CMK (cell line): ENCODE measurements around the gene LOC128125822.

ENCODE experiments used
- DNase-seq: peaks from one replicate; pipeline ENCODE4 v3.0.0-alpha.2; 2010; ENCODE audit warnings: low read depth

LOC128125822 gene

DNA sequence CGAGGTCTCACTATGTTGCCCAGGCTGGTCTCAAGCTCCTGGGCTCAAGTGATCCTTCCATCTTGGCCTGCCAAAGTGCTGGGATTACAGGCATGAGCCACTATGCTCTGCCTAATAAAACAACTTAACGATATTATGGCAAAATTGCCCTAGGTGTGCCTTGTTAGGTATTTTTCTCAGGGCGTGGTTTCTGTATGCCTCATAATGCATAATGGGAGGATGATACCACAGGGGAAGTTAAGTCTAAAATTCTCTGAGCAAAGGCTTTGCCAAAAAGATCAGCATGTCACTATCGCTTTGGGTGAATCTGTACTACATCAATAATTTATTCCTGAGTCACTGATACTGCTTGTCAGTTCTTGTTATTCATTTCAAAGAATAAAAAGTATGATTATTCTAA, 15.9 kb upstream of the LOC128125822 start:
- DNase-seq: no peak

DNA sequence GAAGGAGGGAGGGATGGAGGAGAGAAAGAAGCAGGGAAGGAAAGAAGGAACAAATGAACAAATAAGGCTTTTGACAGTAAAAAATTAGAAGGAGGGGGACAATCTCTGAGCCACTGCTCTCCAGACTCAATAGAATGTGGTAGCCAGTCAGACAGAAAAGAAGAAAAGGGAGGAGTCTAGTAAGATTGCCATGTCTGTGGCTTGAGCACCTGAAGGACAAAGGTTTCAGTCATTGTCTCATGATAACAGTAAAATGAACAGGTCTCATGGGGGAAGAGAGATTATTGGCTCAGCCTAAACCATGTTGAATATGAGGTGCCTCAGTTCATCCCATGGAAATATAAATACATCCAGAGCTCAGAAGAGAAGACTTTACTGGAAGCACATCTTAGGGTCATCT, 14.0 kb upstream of the LOC128125822 start:
- DNase-seq: no peak

- DNase-seq: no peak
Observed at GRCh38 chr6:63560801-63561287, 11.4 kb upstream of the LOC128125822 start.

DNA sequence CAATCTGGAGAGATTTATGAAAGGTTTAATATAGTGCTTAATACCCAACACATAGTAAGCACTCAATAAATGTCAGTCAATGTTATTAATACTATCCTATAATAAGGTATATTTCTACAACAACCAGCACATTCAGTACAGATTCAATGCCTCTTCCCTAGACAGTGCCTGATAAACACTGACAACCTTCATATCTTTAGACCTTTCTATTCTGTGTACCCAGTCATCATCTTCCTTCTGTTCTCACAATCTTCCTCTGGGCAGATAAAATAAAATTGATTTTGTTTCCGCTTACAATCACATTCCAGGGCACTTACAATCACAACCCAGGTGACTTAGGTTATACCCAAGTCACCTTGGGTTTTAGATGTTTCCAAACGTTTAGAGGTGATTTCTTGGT, 11.0 kb upstream of the LOC128125822 start:
- DNase-seq: no peak

DNA sequence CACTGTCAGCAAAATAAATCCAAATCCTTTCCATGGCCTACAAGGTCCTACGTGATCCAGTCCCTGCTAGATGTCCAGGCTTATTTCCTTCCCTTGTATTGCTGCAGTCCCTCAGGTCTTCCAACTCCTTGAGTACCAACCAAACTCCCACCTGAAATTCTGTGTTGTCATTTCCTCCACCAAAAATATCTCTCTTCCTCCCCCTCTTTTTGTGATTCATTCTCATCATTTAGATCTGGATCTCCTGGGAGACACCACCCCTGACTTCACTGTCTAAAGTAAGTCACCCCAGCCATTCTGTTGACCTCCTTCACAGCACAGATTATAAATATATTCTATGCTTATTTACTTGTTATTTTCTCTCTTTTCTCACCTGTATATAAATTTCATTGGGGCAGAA, 9.0 kb upstream of the LOC128125822 start:
- DNase-seq: no peak

- DNase-seq: no peak
Observed at GRCh38 chr6:63565058-63565726, 7.1 kb upstream of the LOC128125822 start.

DNA sequence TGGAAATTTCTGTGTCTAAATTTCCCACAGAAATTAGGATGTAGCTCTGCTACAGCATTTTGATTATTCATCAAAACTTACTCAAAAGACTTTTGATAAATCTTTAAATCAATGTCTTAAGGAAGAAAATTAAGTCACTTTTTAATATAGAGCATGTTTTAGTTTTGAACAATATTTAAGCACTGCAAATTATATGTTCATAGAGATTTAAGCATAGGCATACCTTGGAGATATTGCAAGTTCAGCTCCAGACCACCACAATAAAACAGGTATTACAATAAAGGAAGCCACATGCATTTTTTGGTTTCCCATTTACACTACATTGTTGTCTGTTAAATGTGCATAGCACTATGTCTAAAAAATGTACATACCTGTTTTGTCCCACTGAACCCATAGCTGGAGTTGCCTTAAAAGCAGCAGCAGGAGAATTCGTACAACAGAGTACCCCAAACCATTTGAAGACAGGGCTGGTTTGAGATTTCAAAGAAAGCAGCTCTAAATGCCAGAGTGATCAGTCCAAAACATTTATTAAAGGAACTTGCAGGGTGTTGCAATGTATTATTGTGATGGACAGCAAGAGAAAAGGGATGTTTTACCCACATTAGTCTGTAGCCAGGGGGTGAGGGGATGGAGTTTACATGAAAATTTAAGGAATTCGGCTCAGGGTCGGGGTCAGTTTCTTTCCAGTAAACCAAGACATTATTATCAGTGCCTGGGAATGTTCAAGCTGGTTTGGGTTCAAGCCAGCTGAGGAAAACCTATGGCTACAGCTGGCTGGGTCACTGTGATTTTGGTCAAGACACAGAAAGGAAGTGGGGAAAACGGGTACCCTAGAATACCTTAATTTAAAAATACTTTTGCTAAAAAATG, 6.3 kb upstream of the LOC128125822 start:
- no peak for DNase-seq

GRCh38 chr6:63567966-63568365, 4.3 kb upstream of the LOC128125822 start:
- no peak for DNase-seq

DNA sequence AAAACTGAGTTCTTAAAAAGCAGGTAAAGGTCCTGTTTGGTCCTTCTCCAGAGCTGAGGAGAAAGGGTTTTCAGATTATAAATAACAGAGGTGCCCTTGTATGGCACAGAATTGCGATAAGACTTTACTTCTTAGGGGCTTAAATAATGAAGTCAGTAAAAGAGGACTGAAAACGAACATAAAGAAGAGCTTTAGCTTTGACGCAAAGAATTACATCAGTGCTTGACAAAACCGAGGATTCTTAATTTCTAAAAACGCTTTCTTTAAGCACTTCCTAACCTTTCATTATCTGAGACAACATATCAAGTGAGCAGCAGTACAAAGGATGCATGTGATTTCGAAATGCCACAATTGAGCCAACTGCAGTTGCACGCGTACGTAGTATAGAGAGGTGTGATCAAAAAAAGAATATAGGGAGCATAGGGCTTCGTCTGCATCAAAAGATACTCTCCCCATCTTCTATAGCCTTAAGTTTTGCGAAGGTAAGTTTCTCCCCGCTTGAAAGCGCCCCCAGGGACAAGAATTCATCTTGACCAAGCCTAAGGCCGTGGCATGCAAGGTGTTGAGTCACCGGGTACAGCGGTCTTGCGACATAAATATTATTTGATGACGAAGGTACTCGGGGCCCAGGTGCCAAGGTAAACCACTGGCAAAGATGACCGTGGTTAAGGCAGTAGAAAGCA, 778 bp upstream of the LOC128125822 start:
- no peak for DNase-seq

- DNase-seq: no peak
Observed at GRCh38 chr6:63572747-63573075, 431 bp downstream of the LOC128125822 start.

GRCh38 chr6:63573076-63573898, 1.0 kb downstream of the LOC128125822 start:
- no peak for DNase-seq

GRCh38 chr6:63573899-63574553, 1.7 kb downstream of the LOC128125822 start:
- no peak for DNase-seq

GRCh38 chr6:63574554-63574900, 2.2 kb downstream of the LOC128125822 start:
- no peak for DNase-seq

GRCh38 chr6:63576147-63576772, 4.0 kb downstream of the LOC128125822 start:
- DNase-seq: no peak

- no peak for DNase-seq
Observed at GRCh38 chr6:63576985-63577712, 4.9 kb downstream of the LOC128125822 start.

DNA sequence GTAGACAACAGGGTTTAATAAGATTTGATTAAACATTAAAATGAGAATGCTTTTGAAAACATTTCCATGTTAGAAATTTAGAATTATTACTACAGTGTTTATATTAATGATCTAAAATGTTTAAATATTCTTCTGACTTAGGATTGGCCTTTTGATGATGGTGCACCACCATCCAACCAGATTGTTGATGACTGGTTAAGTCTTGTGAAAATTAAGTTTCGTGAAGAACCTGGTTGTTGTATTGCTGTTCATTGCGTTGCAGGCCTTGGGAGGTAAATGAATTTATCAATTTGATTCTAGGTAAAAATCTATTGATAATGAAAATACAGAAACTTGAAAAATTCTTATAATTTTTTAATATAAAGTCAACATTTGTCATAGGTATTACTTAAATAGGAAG, 6.5 kb downstream of the LOC128125822 start:
- no peak for DNase-seq

GRCh38 chr6:63579937-63580703, 7.8 kb downstream of the LOC128125822 start:
- no peak for DNase-seq

GRCh38 chr6:63580704-63580961, 8.4 kb downstream of the LOC128125822 start:
- no peak for DNase-seq

DNA sequence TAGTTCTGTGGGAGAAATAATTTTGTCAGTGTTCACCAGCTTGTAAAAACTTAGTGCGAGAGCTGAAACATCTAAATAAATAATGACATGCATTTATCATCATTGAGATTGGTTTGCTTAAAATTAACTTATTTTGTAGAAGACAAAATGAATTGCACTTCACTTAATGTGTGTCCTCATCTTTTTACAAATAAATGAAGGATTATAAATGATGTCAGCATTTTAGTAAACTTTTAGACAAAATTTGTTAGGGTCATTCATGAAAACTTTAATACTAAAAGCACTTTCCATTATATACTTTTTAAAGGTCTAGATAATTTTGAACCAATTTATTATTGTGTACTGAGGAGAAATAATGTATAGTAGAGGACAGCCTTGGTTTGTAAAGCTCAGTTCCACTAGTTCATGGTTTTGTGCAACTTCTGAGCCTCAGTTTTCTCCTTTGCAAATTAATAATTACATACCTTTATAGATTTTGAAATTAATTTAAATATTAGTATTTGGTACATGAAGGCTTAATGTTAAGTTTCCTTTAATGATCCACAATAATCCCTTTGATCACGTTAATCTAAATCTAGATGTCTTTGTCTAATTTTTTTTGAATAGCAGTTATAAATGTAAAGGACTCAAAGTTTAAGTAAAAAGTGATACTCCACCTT, 9.2 kb downstream of the LOC128125822 start:
- no peak for DNase-seq
